ENCODE data around the gene JOSD1.

Gene JOSD1

DNA sequence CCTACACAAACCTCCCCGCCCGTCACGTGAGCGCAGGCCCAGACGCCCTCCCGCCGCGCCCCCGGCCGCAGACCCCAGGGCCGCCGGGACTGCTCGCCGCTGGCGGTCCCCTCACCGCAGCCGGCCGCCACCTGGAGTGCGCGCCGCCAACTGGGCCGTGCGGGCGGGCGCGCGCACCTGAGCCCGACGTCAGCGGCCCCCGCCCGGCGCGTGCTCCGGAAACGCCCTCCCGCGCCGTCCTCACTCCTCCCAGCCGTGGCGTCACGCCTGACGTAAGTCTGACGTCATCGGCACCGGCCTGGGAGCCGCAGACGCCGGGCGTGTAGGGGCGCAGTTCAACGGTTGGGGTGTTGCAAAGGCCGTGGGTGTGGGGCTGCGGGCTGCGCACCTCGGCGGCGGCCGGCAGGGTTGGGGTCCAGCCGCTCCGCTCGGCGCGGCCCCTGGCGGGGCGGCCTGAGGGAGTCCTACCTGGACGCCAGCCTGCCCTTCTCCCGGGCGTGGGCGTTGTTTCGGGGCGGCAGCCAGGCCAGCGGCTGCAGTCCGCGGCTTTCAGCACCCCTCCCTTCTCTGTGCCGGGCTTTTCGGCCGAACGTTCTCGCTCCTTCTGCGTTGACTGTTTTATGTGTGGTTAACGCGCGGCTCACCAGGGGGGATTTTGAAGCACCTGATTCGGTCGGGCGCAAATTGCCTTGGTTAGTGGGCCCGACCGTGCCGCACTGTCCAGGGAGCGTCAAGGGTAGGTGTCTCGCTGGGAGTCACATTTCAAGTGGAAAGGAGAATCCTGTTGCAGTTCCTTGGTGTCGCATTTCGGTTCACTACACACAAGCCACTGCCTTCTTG, at the start of gene JOSD1:
JOSD1 (minus strand) TSS at position 155 of the 840 bp plus-strand sequence. CDS start 956 bp downstream, outside the sequence.
- peak; percentile 96 to 99 for DNase-seq (ENCODE audit: low read depth in 2 of 2)

DNA sequence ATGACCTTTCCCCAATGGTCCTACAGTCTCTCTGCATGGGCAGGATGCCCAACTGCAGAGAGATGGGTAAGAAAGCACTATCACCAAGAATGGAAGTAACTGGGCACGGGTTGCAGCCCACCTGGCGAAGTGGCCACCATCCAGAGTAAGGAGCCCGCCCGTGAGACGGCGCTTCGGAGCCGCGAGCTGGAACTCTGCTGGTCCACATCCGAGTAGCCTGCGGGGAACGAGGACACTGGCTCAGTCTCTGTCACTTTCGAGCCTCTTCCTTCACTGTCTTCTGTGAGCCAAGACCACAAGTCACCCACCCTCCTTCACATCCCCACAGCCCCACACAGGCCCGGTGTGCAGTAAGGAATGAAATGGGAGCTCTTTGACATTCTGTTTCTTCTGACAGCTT, 49.4 kb upstream of the JOSD1 start:
- DNase-seq (ENCODE audit: low read depth in 2 of 2): no peak

DNA sequence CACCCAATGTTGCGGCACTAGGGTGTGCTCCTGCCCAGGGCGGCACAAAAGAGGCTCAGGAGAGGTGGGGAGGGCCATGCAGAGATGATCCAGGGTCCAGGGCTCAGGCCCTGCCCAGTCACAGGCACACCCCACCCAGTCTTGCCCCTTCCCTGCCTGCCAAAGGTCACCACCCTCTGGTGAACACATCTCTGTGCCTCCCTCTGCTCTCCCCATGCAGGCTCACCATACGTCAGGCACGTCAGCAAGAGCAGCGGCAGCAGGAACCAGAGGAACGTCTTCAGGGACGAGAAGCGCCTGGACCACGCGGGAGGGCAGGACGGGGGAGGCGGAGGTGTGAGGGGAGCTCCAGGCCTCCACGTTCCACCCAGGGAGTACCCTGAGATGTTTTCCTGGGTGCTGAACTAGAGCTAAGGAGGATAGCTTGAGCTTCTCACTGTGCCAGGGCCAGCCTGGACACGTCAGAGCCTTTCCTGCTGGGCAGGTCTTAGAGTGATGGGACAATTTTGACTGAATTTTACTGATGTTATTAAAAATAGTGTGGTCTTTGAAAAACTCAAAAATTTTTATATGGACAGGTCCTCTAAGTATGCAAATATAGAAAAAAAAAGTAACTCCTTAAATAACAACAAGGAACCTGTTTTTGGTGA, 47.9 kb upstream of the JOSD1 start:
- DNase-seq (ENCODE audit: low read depth in 2 of 2): no peak

DNA sequence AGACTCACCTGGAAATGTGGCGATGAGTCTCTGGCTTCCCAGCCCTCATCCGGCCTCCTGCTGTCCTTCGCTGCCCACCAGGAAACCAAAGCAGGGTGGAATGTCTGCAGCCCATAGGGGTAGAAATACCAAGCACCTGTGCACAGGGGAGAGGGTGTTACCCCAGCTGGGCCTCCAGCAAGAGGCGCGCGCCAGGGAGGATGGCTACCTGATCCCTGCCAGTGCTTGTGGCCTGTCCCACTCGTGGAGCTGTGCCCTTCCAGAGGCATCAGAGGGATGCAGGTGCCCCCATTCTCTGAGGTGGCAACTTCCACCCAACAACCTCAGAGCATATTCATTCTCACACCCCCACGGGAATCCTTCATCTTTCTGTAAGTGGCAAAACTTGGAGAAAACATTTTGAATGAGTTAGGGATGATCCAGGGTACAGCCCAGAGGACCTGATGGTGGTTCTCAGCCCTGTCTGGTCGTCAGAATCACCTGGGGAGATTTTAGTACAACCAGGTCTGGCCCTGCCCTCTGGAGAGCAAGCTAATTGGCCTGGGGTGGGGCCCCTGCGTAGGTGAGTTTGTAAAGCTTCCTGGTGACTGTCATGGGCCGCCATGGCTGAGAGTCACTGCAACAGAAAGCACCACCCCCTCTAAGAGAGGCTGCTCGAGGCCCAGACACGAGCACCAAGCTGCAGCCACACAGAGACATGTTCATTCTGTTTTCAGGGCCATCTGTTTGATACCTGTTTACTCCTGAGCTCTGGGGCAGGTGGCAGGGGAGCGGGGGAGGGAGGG, 45.1 kb upstream of the JOSD1 start:
- DNase-seq (ENCODE audit: low read depth in 2 of 2): no peak

DNA sequence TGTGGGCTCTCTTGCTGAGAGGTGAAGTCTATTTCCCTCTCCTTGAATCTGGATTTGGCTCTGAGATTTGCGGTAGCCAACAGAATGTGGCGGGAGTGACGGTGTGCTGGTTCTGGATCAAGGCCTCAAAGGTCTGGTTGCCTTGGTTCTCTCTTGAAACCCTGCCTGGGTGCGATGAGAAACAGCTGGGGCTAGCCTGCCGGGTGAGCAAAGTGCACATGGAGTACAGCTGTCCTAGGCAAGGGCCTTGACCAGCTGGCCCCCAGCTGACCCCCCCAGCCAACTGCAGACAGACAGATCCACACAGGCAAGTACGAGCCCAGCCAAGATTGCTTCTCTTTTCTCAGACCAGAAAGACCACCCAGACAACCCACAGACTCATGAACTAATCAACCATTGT, 44.2 kb upstream of the JOSD1 start:
- DNase-seq (ENCODE audit: low read depth in 2 of 2): no peak

DNA sequence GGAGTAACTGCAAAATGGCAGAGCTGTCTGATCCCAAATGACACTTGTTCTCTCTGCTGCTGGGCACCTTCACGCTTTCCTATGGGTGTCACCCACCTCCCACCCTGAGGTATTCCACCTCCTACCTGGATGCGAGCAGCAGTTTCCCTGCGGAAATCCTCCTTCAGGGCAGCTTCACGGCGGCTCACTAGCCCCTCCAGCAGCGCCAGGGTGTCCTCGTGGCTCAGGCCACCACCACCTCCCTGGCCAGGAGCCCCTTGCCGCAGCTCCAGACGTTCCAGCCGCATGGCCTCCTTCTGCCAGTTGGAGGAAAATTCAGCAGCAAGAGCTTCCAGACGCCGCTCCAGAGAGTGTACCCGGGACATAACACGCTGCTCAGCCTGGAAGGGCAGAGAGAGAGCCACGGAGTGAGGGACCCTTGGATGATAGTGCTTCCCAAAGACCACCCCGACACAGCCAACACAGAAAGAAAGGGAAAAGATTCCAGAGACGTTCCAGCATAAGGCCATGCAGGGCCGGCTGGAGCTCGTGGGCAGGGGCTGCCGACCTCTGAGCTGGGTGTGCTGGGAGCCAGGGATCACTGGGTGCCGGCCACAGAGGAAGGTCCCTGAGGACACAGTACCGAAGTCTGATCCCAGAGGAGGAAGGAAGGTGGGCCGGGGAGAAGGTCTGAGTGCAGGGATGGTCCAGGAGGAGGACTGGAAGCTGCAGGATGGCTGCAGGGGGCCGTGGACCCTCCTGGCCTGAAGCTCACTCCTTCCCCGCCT, 41.6 kb upstream of the JOSD1 start:
- DNase-seq (ENCODE audit: low read depth in 2 of 2): no peak

DNA sequence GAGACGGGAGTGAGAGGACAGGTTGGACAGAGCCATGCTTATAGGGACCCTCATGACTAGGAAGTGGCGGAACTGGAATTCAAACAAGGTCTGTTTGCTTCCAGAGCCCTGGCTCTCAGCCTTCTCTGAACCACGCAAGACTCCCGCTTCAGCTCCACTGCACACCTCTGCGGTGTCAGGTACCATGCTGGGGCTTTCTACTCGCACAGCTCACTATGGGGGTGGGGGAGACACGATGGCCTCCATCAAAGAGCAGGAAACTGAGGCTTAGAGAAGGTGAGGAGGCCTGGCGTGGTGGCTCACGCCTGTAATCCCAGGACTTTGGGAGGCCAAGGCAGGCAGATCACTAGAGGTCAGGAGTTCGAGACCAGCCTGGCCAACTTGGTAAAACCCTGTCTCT, 40.8 kb upstream of the JOSD1 start:
- no peak for DNase-seq (ENCODE audit: low read depth in 2 of 2)

DNA sequence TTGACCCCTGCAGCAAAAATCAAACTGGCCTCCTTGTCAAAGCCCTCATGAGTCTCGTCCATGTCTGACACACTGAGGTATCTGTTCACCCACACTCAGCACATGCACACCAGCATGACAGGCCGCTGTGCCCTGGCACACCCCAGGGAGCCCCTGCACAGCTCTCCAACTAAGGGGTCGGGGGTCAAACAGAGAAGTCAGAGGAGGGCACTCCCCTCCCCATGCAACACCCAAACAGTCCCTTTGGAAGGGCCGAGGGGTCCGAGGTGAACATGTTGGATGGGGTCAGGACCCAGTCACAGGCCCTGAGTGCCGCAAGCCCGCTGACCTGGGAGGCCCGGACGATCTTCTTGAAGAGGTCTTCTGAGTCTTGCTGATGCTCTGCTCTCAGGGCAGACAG, 40.4 kb upstream of the JOSD1 start:
- no peak for DNase-seq (ENCODE audit: low read depth in 2 of 2)

DNA sequence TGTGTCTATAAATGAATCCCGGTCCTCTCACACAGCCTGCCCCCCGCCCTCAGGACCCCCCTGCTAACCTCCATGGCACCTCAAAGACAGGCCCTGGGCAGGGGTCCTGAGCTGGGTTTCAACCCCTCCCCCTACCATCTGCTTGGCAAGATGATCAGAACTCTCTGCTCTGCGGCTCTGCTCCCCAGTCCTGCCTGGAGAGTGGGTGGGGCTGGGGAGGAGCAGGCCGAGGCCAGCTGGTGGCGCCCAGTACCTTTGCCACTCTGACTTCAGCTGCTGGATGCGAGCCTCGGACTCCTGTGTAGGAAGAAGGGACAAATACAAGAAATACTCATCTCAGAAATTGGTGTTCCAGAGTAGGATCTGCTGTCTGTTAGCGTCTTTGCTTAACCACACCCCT, 40.0 kb upstream of the JOSD1 start:
- no peak for DNase-seq (ENCODE audit: low read depth in 2 of 2)

DNA sequence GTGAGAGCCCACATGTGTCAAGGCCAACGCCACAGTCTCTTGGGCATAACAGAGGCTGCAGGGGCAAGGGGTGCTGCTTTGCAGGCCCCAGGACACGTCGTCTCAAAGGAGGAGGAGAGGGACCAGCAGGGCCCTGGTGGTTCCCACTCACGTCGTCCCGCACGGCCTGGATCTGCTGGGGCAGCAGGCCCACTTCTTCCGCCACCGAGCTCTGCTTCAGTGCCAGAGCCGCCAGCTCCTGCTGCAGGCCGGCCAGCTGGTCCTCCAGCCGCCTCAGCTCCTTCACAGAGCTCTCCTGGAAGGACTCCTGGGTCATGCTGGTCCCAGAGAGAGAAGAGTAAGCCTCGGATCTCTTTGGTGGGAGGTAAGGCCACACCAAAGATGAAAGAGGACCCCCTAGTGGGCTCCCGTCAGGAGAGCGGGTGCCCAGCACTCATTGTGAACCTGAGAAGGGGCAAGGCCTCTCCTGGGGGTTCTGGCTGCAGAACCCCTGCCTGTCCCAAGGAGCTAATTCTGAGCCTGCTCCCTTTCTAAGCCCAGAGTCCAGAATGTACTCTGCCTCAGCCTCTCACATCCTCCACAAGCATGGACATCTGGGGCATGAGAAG, 39.5 kb upstream of the JOSD1 start:
- DNase-seq (ENCODE audit: low read depth in 2 of 2): no peak

DNA sequence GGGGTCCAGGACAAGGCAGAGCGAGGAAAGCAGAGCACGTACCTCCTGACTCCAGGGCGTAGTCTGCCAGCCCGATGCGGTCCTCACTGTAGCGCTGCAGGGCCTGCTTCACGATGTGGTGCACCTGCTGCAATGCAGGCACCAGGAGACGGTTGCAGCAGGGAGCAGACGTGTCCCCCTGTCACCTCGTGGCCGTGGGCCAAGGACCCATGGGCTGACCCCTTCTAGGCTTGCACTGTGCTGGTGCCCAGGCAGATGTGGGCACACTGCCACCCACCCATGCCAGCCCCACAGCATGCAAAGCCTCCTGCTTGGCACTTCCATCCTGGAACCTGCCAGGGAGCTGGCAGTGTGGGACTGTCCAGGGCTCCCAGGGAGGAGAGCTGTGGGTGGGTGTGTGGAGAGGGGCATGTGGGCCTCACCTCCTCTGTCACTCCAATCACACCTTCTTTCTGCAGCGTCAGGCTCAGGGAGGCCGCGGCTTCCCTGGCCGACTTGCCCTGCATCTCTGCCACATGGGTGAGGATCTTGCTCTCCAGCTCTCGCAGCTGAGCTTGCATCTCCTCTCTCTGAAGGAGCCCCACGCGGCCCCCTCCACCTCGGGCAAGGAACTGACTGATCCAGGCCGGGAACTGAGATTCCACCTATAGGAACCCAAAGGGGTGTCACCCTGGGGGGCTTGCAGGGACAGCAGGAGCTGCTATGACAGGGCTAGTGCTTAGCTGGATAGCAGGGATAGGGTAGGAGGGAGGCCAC, 38.7 kb upstream of the JOSD1 start:
- DNase-seq (ENCODE audit: low read depth in 2 of 2): no peak

DNA sequence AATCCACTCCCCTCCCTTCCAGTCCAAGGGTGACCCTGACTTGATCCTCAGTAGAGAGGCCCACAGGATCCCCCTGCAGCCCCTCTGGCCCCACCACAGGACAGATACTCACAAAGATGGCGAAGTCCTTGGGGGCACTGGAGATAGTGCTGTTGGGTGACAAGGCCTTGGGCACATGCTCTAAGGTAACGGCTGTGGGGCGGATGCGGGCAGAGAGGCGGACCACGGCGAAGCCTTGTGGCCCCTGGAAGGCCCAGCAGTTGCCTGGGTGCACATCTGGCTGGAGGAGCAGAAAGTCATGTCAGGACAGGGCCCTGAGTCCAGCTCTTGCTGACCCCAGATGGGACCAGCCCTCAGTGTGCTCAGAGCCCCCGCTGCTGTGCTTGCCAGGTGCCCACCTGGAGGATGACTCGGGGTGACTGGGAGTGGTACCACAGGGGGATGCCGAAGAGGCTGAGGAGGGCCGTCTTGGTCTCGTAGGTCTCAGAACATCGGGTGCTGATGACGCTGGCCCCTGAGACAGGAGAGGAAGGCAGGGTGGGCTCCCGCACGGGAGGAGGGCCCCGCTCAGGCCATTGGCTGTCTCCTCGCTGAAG, 37.8 kb upstream of the JOSD1 start:
- DNase-seq (ENCODE audit: low read depth in 2 of 2): no peak

DNA sequence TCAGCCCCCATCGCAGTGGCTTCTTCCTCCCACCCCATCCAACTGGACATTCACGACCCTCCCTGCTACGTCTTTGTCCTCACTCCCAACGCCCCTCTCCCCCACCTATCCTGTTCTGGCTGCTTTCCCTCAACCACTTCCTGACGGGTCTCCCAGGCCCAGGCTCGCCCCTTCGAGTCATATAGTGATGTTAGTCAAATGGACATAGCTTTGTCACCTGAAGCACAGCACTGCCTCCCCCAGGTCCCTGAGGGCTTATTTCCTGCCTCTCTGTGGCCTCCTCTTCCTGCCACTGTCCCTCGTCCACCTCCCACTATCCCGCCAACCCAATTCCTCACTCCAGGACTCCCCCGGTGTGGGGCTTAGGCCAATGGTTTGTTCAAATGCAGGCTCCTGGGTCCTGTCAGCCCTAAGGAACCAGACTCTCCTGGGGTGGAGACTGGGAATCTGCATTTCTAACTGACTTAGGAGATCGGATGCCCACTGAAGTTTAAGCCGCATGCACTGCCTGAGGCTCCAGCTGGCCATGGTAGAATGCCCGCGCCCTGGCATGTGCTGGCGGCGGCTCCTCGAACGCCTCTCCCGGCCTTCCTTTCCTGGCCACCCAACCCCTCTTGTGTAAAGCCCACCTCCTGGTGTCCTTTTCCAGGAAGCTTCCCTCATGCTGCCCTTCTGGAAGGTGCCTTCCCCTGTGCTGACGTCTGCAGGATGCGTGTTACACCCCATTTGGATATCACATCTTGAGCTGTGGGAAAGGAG, 36.7 kb upstream of the JOSD1 start:
- DNase-seq (ENCODE audit: low read depth in 2 of 2): no peak

DNA sequence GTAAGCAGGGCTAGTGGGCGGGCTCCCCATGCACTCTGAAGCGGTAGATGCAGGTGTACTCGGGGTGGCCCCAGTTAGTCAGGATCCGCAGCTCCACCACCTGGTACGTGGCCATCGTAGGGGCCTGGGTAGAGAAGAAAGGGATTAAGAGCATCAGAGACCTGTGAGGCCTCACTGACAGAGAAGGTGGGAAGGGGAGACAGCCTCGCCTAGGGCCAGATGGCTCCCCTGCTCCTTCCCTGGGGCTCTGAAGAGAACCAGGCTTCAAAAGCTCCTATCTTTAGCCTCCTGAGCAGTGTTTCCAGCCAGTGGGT, 35.5 kb upstream of the JOSD1 start:
- DNase-seq (ENCODE audit: low read depth in 2 of 2): no peak

DNA sequence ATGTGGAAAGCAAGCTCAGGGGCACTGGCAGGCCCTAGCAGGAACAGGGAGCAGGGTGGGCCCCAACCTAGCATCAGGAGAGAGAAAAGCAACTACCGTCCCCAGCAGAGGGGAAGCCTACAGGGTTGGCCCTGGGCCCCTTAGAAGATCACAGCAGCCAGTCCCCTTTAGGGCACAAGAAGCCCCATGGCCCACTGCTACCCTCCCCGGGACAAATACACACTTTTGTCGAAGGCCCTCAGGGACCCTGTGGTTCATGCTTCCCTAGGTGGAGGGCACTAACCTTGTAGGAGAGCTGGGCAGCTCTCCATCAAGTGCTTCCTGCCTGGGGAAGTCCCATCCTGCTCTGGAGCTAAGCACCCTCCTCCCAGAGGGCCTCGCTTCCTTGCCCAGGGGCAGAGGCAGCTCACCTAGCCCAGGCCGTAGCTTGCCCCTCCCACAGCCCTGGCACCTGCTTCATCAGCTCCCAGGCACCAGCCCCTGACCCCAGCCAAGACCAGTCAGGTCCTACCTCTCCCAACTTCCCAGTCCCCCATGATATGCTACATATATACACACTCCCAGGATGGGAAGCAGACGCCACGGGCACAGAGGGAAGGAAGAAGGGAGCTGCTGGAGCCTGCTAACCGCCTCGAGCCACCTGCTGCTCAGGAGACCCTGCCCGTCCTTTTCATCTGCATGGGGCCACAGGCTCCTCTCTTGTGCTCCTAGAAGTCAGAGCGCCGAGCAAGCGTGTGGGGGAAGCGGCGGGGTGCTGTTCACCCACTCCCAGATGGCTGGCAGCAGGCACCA, 34.9 kb upstream of the JOSD1 start:
- no peak for DNase-seq (ENCODE audit: low read depth in 2 of 2)

DNA sequence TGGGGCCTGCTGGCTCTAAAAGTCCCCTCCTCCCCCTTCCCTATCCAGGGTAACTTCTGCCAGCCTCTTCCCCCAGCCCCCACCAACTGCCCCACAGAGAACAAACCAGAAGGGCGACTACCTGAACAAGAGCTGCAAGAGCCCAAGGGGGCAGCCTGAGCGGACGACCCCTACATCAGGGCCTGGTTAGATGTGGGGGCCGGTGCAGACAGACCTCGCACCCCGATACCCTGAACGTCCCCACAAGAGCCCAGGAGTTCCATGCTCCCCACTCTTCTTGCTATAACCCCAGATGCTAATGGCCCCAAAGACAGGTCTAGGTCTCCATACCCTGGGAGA, 34.4 kb upstream of the JOSD1 start:
- DNase-seq (ENCODE audit: low read depth in 2 of 2): no peak

DNA sequence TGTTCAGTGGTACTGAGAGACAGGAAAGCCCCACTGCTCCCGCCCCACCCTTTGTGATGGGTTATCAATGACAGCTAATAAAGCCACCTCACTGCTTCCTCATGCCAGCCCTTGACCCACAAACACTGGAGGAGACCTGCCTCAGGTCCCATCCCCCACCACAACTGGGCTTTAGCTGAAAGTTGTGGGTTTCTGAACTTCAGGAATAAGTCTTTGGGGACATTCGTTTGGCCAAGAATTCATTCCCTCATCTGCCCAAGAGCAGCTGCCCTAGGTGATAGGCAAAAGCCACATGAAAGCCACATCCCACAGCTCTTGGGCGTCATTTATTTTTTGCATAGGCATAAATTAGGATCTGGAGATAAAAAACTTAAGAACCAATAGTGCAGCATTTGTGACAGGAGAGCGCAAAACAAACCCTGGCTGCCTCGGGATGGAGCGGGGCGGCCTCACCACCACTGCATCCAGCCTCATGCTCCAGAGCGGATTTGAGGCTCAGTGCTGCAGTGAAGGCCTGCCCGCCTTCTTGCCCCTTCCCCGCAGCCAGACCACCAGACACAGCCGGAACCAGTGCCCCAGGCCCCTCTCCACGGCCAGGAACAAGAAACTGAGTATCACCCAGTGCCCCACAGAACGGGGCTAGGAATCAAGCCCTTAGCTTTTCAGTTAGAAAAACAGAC, 33.8 kb upstream of the JOSD1 start:
- DNase-seq (ENCODE audit: low read depth in 2 of 2): no peak

DNA sequence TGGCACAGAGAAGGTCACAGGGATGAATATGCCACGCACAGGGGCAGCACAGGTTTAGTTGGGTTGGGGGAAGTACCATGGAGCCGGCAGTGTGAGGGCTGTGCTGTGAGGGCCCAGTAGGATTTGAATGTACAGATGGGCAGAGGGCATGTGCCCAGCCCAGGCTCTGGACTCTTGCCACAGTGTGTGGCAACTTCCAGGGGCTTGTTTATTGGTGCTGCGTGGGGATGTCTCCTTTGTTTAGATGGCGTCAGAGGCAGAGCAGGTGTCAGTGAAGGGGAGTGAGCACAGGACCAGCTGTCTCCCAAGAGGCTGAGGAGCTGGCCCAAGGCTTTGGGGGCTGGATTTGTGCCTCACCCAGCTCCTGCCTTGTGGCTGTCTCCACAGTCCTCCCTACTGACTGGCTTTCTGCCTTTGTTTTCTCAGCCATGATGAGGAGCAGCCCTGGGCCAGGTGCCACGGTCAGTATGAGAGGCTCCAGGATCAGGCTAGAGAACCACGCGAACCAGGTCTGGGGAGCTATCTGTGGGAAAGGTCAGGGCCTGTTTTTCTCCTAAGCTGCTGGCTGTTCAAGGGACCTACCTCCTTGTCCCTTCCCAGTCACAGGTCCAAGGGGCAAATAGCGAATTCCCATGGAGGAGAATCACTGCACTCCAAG, 33.1 kb upstream of the JOSD1 start:
- DNase-seq (ENCODE audit: low read depth in 2 of 2): no peak

Measured in stimulated activated CD4-positive, alpha-beta T cell treated with anti-CD3 and anti-CD28 coated beads, Interleukin-4, amount 100 ng/mL, for 48 hours (primary cell).